ENCODE measurements around the gene C3AR1.
A peak's percentile ranks its signal among the peaks of the same experiment; 100 is the strongest.

The C3AR1 gene

GRCh38 chr12:8054816-8055215, 11.3 kb downstream of the C3AR1 start:
- POLR2A ChIA-PET = no interaction called here
- WGBS (ENCODE audit: insufficient coverage) = 100% methylated on average over 2 of the region's 2 CpGs
- Histone ChIP-seq H3K4me1 (ENCODE audit: control extremely low read depth in 1 of 4, control insufficient read depth in 4 of 4, insufficient read depth in 4 of 4, low read length in 3 of 4) (peaks cover 0 to 17% (median 2%) of the 10 kb centered on the region in 4 experiments), H3K9me3 (ENCODE audit: control extremely low read depth in 1 of 5, control insufficient read depth in 4 of 5, insufficient read depth in 2 of 5, low read depth in 1 of 5, low read length in 4 of 5) (no peaks in the 10 kb centered on the region), H3K36me3 (ENCODE audit: control insufficient read depth in 4 of 4, insufficient read depth in 4 of 4, low read length in 3 of 4) (peaks cover 0 to 45% (median 19%) of the 10 kb centered on the region in 4 experiments), H3K4me3 (ENCODE audit: control insufficient read depth in 1 of 7, extremely low read depth in 1 of 7, insufficient read depth in 4 of 7, low read depth in 2 of 7, low read length in 6 of 7) (no peak overlapping the region), H3K27ac (ENCODE audit: insufficient read depth in 1 of 2, low read depth in 1 of 2, low read length in 2 of 2, poor library complexity in 1 of 2, severe bottlenecking in 2 of 2) (no peak overlapping the region), H3K27me3 (replicated peaks in 2 of 5; ENCODE audit: control insufficient read depth in 4 of 5, insufficient read depth in 5 of 5, low read length in 4 of 5) (no peaks in the 10 kb centered on the region)
- CTCF ChIA-PET = interaction anchor here (0.9 to 6.5 kb wide), 4 partner anchors 9 to 22 kb away, joined by 3 to 44 read pairs (median 4); no protein-coding TSS in a partner anchor
- no peak for DNase-seq

DNA sequence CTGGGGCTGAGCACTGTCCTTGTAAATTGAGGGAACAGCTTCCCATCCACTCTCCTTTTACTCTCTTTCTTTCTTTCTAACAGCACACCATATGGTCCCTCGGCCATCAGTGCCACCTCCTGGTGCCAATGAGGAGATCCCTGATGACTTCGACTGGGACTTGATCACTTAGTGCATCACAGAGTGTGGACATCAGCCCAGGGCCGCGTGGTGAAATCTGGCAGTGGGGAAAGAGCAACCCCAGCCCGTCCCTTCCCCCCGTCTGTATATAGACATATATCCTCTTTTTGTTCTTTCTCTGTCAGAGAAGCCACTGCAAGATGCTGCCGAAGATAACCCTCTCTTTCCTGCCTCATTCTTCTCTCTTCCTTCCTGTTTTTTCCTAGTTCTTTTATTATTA, 13.5 kb downstream of the C3AR1 start:
- Histone ChIP-seq H3K36me3 (ENCODE audit: control insufficient read depth in 4 of 4, insufficient read depth in 4 of 4, low read length in 3 of 4) (peaks cover 15 to 66% (median 33%) of the 10 kb centered on the region in 4 experiments), H3K27me3 (replicated peaks in 2 of 5; ENCODE audit: control insufficient read depth in 4 of 5, insufficient read depth in 5 of 5, low read length in 4 of 5) (no peaks in the 10 kb centered on the region), H3K27ac (ENCODE audit: insufficient read depth in 1 of 2, low read depth in 1 of 2, low read length in 2 of 2, poor library complexity in 1 of 2, severe bottlenecking in 2 of 2) (no peak overlapping the region), H3K9me3 (ENCODE audit: control extremely low read depth in 1 of 5, control insufficient read depth in 4 of 5, insufficient read depth in 2 of 5, low read depth in 1 of 5, low read length in 4 of 5) (no peaks in the 10 kb centered on the region), H3K4me1 (ENCODE audit: control extremely low read depth in 1 of 4, control insufficient read depth in 4 of 4, insufficient read depth in 4 of 4, low read length in 3 of 4) (peaks cover 0 to 6% (median 2%) of the 10 kb centered on the region in 4 experiments), H3K4me3 (ENCODE audit: control insufficient read depth in 1 of 7, extremely low read depth in 1 of 7, insufficient read depth in 4 of 7, low read depth in 2 of 7, low read length in 6 of 7) (peak overlapping the region in 1 of 7 experiments; percentile 4)
- ChIA-PET POLR2A (interaction anchor here (0.6 to 0.8 kb wide), 2 partner anchors 25 to 63 kb away, joined by 3 to 6 read pairs; no protein-coding TSS in a partner anchor), CTCF (interaction anchor here (0.6 to 6.5 kb wide), 2 partner anchors 14 to 24 kb away, joined by 4 to 44 read pairs; no protein-coding TSS in a partner anchor)
- peak in 2 of 3 donors; percentile 44 to 49 for DNase-seq
- 73% methylated on average over 3 of the region's 7 CpGs for WGBS (ENCODE audit: insufficient coverage)

GRCh38 chr12:8050600-8051250, 15.4 kb downstream of the C3AR1 start:
- Histone ChIP-seq H3K9me3 (ENCODE audit: control extremely low read depth in 1 of 5, control insufficient read depth in 4 of 5, insufficient read depth in 2 of 5, low read depth in 1 of 5, low read length in 4 of 5) (no peaks in the 10 kb centered on the region), H3K4me1 (ENCODE audit: control extremely low read depth in 1 of 4, control insufficient read depth in 4 of 4, insufficient read depth in 4 of 4, low read length in 3 of 4) (peaks cover 0 to 5% (median 2%) of the 10 kb centered on the region in 4 experiments), H3K36me3 (ENCODE audit: control insufficient read depth in 4 of 4, insufficient read depth in 4 of 4, low read length in 3 of 4) (peaks cover 19 to 78% (median 36%) of the 10 kb centered on the region in 4 experiments), H3K4me3 (ENCODE audit: control insufficient read depth in 1 of 7, extremely low read depth in 1 of 7, insufficient read depth in 4 of 7, low read depth in 2 of 7, low read length in 6 of 7) (no peak overlapping the region), H3K27ac (ENCODE audit: insufficient read depth in 1 of 2, low read depth in 1 of 2, low read length in 2 of 2, poor library complexity in 1 of 2, severe bottlenecking in 2 of 2) (no peak overlapping the region), H3K27me3 (replicated peaks in 2 of 5; ENCODE audit: control insufficient read depth in 4 of 5, insufficient read depth in 5 of 5, low read length in 4 of 5) (no peaks in the 10 kb centered on the region)
- WGBS (ENCODE audit: insufficient coverage) = 100% methylated on average over 4 of the region's 7 CpGs
- ChIA-PET POLR2A (no interaction called here), CTCF (interaction anchor here (1.1 to 20.7 kb wide), 6 partner anchors 8 to 117 kb away, joined by 3 to 342 read pairs (median 4); partner anchors contain the start of genes C3AR1 and NECAP1)
- no peak for DNase-seq

GRCh38 chr12:8048906-8049305, 17.3 kb downstream of the C3AR1 start:
- Histone ChIP-seq H3K4me3 (ENCODE audit: control insufficient read depth in 1 of 7, extremely low read depth in 1 of 7, insufficient read depth in 4 of 7, low read depth in 2 of 7, low read length in 6 of 7) (no peak overlapping the region), H3K9me3 (ENCODE audit: control extremely low read depth in 1 of 5, control insufficient read depth in 4 of 5, insufficient read depth in 2 of 5, low read depth in 1 of 5, low read length in 4 of 5) (no peaks in the 10 kb centered on the region), H3K27me3 (replicated peaks in 2 of 5; ENCODE audit: control insufficient read depth in 4 of 5, insufficient read depth in 5 of 5, low read length in 4 of 5) (no peaks in the 10 kb centered on the region), H3K4me1 (ENCODE audit: control extremely low read depth in 1 of 4, control insufficient read depth in 4 of 4, insufficient read depth in 4 of 4, low read length in 3 of 4) (peaks cover 0 to 5% (median 2%) of the 10 kb centered on the region in 4 experiments), H3K27ac (ENCODE audit: insufficient read depth in 1 of 2, low read depth in 1 of 2, low read length in 2 of 2, poor library complexity in 1 of 2, severe bottlenecking in 2 of 2) (no peak overlapping the region), H3K36me3 (ENCODE audit: control insufficient read depth in 4 of 4, insufficient read depth in 4 of 4, low read length in 3 of 4) (peaks cover 17 to 76% (median 40%) of the 10 kb centered on the region in 4 experiments)
- CTCF ChIA-PET = interaction anchor here (1.6 to 20.7 kb wide), 2 partner anchors 10 to 30 kb away, joined by 4 to 342 read pairs; partner anchors contain the start of gene NECAP1
- DNase-seq = no peak
- POLR2A ChIA-PET = no interaction called here
- 94% methylated on average over 3 of the region's 4 CpGs for WGBS (ENCODE audit: insufficient coverage)

DNA sequence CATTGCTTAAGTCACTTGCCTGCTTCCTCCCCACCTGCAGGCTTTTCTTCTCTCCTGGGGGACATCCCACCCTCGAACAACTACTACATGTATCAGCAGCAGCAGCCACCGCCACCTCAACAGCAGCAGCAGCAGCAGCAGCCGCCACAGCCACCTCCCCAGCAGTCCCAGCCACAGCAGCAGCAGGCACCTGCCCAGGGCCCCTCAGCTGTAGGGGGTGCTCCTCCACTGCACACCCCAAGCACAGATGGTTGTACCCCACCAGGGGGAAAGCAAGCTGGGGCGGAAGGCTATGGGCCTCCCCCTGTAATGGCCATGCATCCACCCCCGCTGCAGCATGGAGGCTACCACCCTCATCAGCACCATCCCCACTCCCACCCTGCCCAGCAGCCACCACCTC, 18.3 kb downstream of the C3AR1 start:
- H3K4me1 ChIP-seq (ENCODE audit: control extremely low read depth in 1 of 4, control insufficient read depth in 4 of 4, insufficient read depth in 4 of 4, low read length in 3 of 4) = peaks cover 0 to 4% (median 2%) of the 10 kb centered on the region in 4 experiments
- no peak for DNase-seq
- no peak overlapping the region for H3K27ac ChIP-seq (ENCODE audit: insufficient read depth in 1 of 2, low read depth in 1 of 2, low read length in 2 of 2, poor library complexity in 1 of 2, severe bottlenecking in 2 of 2)
- ChIA-PET CTCF (interaction anchor here (1.0 to 20.7 kb wide), 5 partner anchors 9 to 31 kb away, joined by 3 to 342 read pairs (median 4); partner anchors contain the start of genes FOXJ2 and NECAP1), POLR2A (no interaction called here)
- H3K27me3 ChIP-seq (replicated peaks in 2 of 5; ENCODE audit: control insufficient read depth in 4 of 5, insufficient read depth in 5 of 5, low read length in 4 of 5) = no peaks in the 10 kb centered on the region
- H3K36me3 ChIP-seq (ENCODE audit: control insufficient read depth in 4 of 4, insufficient read depth in 4 of 4, low read length in 3 of 4) = peaks cover 22 to 76% (median 43%) of the 10 kb centered on the region in 4 experiments
- no peak overlapping the region for H3K4me3 ChIP-seq (ENCODE audit: control insufficient read depth in 1 of 7, extremely low read depth in 1 of 7, insufficient read depth in 4 of 7, low read depth in 2 of 7, low read length in 6 of 7)
- 100% methylated on average over 3 of the region's 5 CpGs for WGBS (ENCODE audit: insufficient coverage)
- H3K9me3 ChIP-seq (ENCODE audit: control extremely low read depth in 1 of 5, control insufficient read depth in 4 of 5, insufficient read depth in 2 of 5, low read depth in 1 of 5, low read length in 4 of 5) = no peaks in the 10 kb centered on the region

- no peak overlapping the region for H3K4me3 ChIP-seq (ENCODE audit: control insufficient read depth in 1 of 7, extremely low read depth in 1 of 7, insufficient read depth in 4 of 7, low read depth in 2 of 7, low read length in 6 of 7)
- WGBS (ENCODE audit: insufficient coverage) = 86% methylated on average over 2 of the region's 8 CpGs
- H3K9me3 ChIP-seq (ENCODE audit: control extremely low read depth in 1 of 5, control insufficient read depth in 4 of 5, insufficient read depth in 2 of 5, low read depth in 1 of 5, low read length in 4 of 5) = no peaks in the 10 kb centered on the region
- POLR2A ChIA-PET = interaction anchor here (0.6 kb wide), 1 partner anchor 52 kb away, joined by 3 read pairs; no protein-coding TSS in a partner anchor
- H3K36me3 ChIP-seq (ENCODE audit: control insufficient read depth in 4 of 4, insufficient read depth in 4 of 4, low read length in 3 of 4) = peaks cover 26 to 80% (median 44%) of the 10 kb centered on the region in 4 experiments
- CTCF ChIA-PET = interaction anchor here (0.7 to 20.7 kb wide), 17 partner anchors 8 to 47 kb away, joined by 3 to 342 read pairs (median 5); partner anchors contain the start of genes C3AR1, FOXJ2 and NECAP1
- H3K4me1 ChIP-seq (ENCODE audit: control extremely low read depth in 1 of 4, control insufficient read depth in 4 of 4, insufficient read depth in 4 of 4, low read length in 3 of 4) = no peaks in the 10 kb centered on the region
- peak; percentile 80 to 91 (median 86) for DNase-seq
- H3K27me3 ChIP-seq (replicated peaks in 2 of 5; ENCODE audit: control insufficient read depth in 4 of 5, insufficient read depth in 5 of 5, low read length in 4 of 5) = no peaks in the 10 kb centered on the region
- no peak overlapping the region for H3K27ac ChIP-seq (ENCODE audit: insufficient read depth in 1 of 2, low read depth in 1 of 2, low read length in 2 of 2, poor library complexity in 1 of 2, severe bottlenecking in 2 of 2)
Observed at GRCh38 chr12:8045952-8046944, 19.9 kb downstream of the C3AR1 start.

Data from common myeloid progenitor, CD34-positive (primary cell).